CD14-positive monocyte (primary cell): ENCODE measurements around the gene PIGC. TPM values are rescaled to one million over a fixed set of nuclear protein-coding genes. Genes with fewer than 3 reads are reported as not detected.

ENCODE experiments used
- DNase-seq, 3 donors: peaks; one replicate each; pipeline ENCODE4 v3.0.0-alpha.2; 2011 to 2022
- H2AFZ ChIP-seq: 2 replicates; pipeline ENCODE4 v1.6.0; 2012; ENCODE audit warnings: mild to moderate bottlenecking, low read depth, low read length, inconsistent platforms; ENCODE audit not compliant: insufficient read depth, poor library complexity, severe bottlenecking
- H3K27ac ChIP-seq, 2 donors: 1 replicate in 1 of 2; 2 replicates in 1 of 2; pipeline ENCODE4 v1.5.1; 2012 to 2013; ENCODE audit warnings: low read length in 2 of 2, control low read depth in 1 of 2, inconsistent platforms in 1 of 2, low read depth in 1 of 2, mild to moderate bottlenecking in 1 of 2
- H3K27me3 ChIP-seq, 2 donors: one replicate each; pipeline versions ENCODE4 v1.6.0 to v1.6.1; 2011 to 2013; ENCODE audit warnings: low read length in 2 of 2; ENCODE audit not compliant: control insufficient read depth in 2 of 2, insufficient read depth in 2 of 2
- H3K36me3 ChIP-seq, 2 donors: replicated peaks in 1 of 2; 1 replicate in 1 of 2; 2 replicates in 1 of 2; pipeline versions ENCODE4 v1.5.1 to v1.6.1; 2012 to 2013; ENCODE audit warnings: low read length in 2 of 2, control low read depth in 1 of 2, inconsistent platforms in 1 of 2, mild to moderate bottlenecking in 1 of 2; ENCODE audit not compliant: insufficient read depth in 2 of 2, control insufficient read depth in 1 of 2
- H3K4me1 ChIP-seq, 2 donors: 1 replicate in 1 of 2; 2 replicates in 1 of 2; pipeline versions ENCODE4 v1.5.1 to v1.6.1; 2012 to 2013; ENCODE audit warnings: low read length in 2 of 2, control low read depth in 1 of 2, inconsistent platforms in 1 of 2, mild to moderate bottlenecking in 1 of 2, moderate library complexity in 1 of 2; ENCODE audit not compliant: insufficient read depth in 2 of 2, control insufficient read depth in 1 of 2
- H3K4me2 ChIP-seq: replicated peaks from 2 replicates; pipeline ENCODE3; 2012; ENCODE audit warnings: low read length, moderate library complexity, mild to moderate bottlenecking; ENCODE audit not compliant: poor library complexity, severe bottlenecking; ENCODE audit errors: extremely low read depth
- H3K4me3 ChIP-seq, 3 experiments: fragments of 200-600 bp in 1 of 3; sonication (generic) in 1 of 3; replicated peaks in 1 of 3; 1 replicate in 2 of 3; 2 replicates in 1 of 3; pipeline ENCODE4 v1.5.1; 2011 to 2013; ENCODE audit warnings: low read length in 3 of 3, mild to moderate bottlenecking in 3 of 3, control low read depth in 2 of 3, low read depth in 2 of 3, inconsistent platforms in 1 of 3, moderate library complexity in 1 of 3
- H3K79me2 ChIP-seq: 2 replicates; pipeline ENCODE4 v1.6.0; 2012; ENCODE audit warnings: mild to moderate bottlenecking, control low read depth, inconsistent platforms, low read length, moderate library complexity; ENCODE audit not compliant: insufficient read depth
- H3K9ac ChIP-seq: 2 replicates; pipeline ENCODE4 v1.6.0; 2017; ENCODE audit warnings: low read length, mild to moderate bottlenecking; ENCODE audit not compliant: insufficient read depth, poor library complexity, severe bottlenecking
- H3K9me3 ChIP-seq, 2 donors: replicated peaks in 1 of 2; 1 replicate in 1 of 2; 2 replicates in 1 of 2; pipeline versions ENCODE4 v1.5.1 to v1.6.1; 2012 to 2013; ENCODE audit warnings: low read length in 2 of 2, control low read depth in 1 of 2; ENCODE audit not compliant: control insufficient read depth in 1 of 2, insufficient read depth in 1 of 2
- H4K20me1 ChIP-seq: 2 replicates; pipeline ENCODE4 v1.6.0; 2012; ENCODE audit warnings: mild to moderate bottlenecking, low read length, control low read depth, moderate library complexity; ENCODE audit not compliant: insufficient read depth
- H3K27ac Mint-ChIP-seq, 7 donors: one replicate each; pipeline ENCODE4 v1.8.0; 2020; ENCODE audit warnings: mild to moderate bottlenecking in 7 of 7, mixed read lengths in 7 of 7, moderate library complexity in 6 of 7, inconsistent platforms in 2 of 7
- H3K27me3 Mint-ChIP-seq, 3 donors: one replicate each; pipeline ENCODE4 v1.8.0; 2021 to 2022; ENCODE audit warnings: low read depth in 3 of 3, mild to moderate bottlenecking in 3 of 3, mixed read lengths in 3 of 3, moderate library complexity in 3 of 3, inconsistent platforms in 1 of 3
- H3K36me3 Mint-ChIP-seq, 2 donors: one replicate each; pipeline ENCODE4 v1.8.0; 2020; ENCODE audit warnings: mixed read lengths in 2 of 2, inconsistent platforms in 1 of 2, mild to moderate bottlenecking in 1 of 2
- H3K4me1 Mint-ChIP-seq: one replicate; pipeline ENCODE4 v1.8.0; 2020; ENCODE audit warnings: mild to moderate bottlenecking, mixed read lengths
- H3K4me3 Mint-ChIP-seq, 2 donors: one replicate each; pipeline ENCODE4 v1.8.0; 2020; ENCODE audit warnings: mild to moderate bottlenecking in 2 of 2, mixed read lengths in 2 of 2, moderate library complexity in 1 of 2
- H3K9me3 Mint-ChIP-seq, 7 donors: one replicate each; pipeline ENCODE4 v1.8.0; 2020 to 2022; ENCODE audit warnings: mixed read lengths in 7 of 7, mild to moderate bottlenecking in 6 of 7, moderate library complexity in 6 of 7, inconsistent platforms in 2 of 7
- CTCF ChIP-seq: fragments of 200-600 bp; IDR thresholded peaks from one replicate; pipeline ENCODE4 v1.8.0; 2022; ENCODE audit warnings: antibody characterized with exemption, mild to moderate bottlenecking
- WGBS: methylation state at CpG from one replicate; pipeline ENCODE4 v1.1.5; 2013; ENCODE audit warnings: missing lambda C conversion rate; ENCODE audit not compliant: insufficient coverage; 5-methylcytosine and 5-hydroxymethylcytosine counted together
- intact Hi-C, 2 donors: fragments of 100-400 bp; cut with micrococcal nuclease; formaldehyde crosslinking; loops; one replicate each; pipeline versions ENCODE4 v1.15.0 to v1.15.1; 2023
- polyA plus RNA-seq, 3 donors: library from polyadenylated mRNA; depleted of rRNA in 1 of 3; unstranded in 2 of 3; stranded (reverse) in 1 of 3; fragments of 300-500 nt in 2 of 3; fragments of >200 nt in 1 of 3; fragmentation: Illumina TruSeq in 2 of 3; gene quantifications; 1 replicate in 2 of 3; 2 replicates in 1 of 3; pipeline ENCODE4 v1.2.3, GENCODE V29; 2012 to 2021

Gene PIGC
- polyA plus RNA-seq, 3 donors, result 11.5 to 61.5 (median 51.1) TPM

GRCh38 chr1:172452536-172453152 is 8.8 kb upstream of the PIGC start:
- Mint-ChIP-seq H3K27me3 (peaks cover 0 to 5% (median 1%) of the 10 kb centered on the region in 3 donors), H3K27ac (no peak overlapping the region), H3K9me3 (no peaks in the 10 kb centered on the region), H3K36me3 (no peaks in the 10 kb centered on the region), H3K4me1 (peaks cover 47% of the 10 kb centered on the region), H3K4me3 (no peak overlapping the region)
- intact Hi-C loops, result no loop called here
- H3K36me3 ChIP-seq, result no peaks in the 10 kb centered on the region
- no peak for TF ChIP-seq CTCF
- no peaks in the 10 kb centered on the region for H4K20me1 ChIP-seq
- H3K27ac ChIP-seq, result no peak overlapping the region
- H3K4me3 ChIP-seq, result no peak overlapping the region
- H2AFZ ChIP-seq, result peak overlapping the region; percentile 15
- peaks cover 26 to 35% of the 10 kb centered on the region in 2 donors for H3K4me1 ChIP-seq
- no peak overlapping the region for H3K9ac ChIP-seq
- no peak overlapping the region for H3K4me2 ChIP-seq
- no peaks in the 10 kb centered on the region for H3K79me2 ChIP-seq
- 93% methylated on average over 3 of the region's 7 CpGs for WGBS
- no peaks in the 10 kb centered on the region for H3K27me3 ChIP-seq
- no peak for DNase-seq
- H3K9me3 ChIP-seq, result no peaks in the 10 kb centered on the region

GRCh38 chr1:172451002-172451443 is 7.2 kb upstream of the PIGC start:
- Histone ChIP-seq H3K4me2 (no peak overlapping the region), H3K27ac (no peak overlapping the region), H3K4me1 (peaks cover 32 to 41% of the 10 kb centered on the region in 2 donors), H3K9me3 (no peaks in the 10 kb centered on the region), H4K20me1 (no peaks in the 10 kb centered on the region), H3K36me3 (no peaks in the 10 kb centered on the region), H3K4me3 (no peak overlapping the region), H3K27me3 (no peaks in the 10 kb centered on the region), H3K9ac (no peak overlapping the region), H2AFZ (peak overlapping the region; percentile 90), H3K79me2 (no peaks in the 10 kb centered on the region)
- Mint-ChIP-seq H3K36me3 (no peaks in the 10 kb centered on the region), H3K27me3 (peaks cover 0 to 5% (median 0%) of the 10 kb centered on the region in 3 donors), H3K4me1 (peaks cover 53% of the 10 kb centered on the region), H3K9me3 (no peaks in the 10 kb centered on the region), H3K4me3 (no peak overlapping the region), H3K27ac (no peak overlapping the region)
- intact Hi-C loops, result no loop called here
- WGBS, result no CpG with 5 or more reads among the region's 2 CpGs
- no peak for TF ChIP-seq CTCF
- no peak for DNase-seq
